Nephron (organoid): ENCODE results near the gene WNT9B.

Experiments used
- H3K27ac Mint-ChIP-seq, 3 experiments: 2 replicates each; pipeline ENCODE4 v1.8.0; 2020; ENCODE audit warnings: mixed read lengths in 3 of 3, mild to moderate bottlenecking in 2 of 3, moderate library complexity in 1 of 3
- H3K27me3 Mint-ChIP-seq: 2 replicates; pipeline ENCODE4 v1.8.0; 2021; ENCODE audit warnings: low read depth, mild to moderate bottlenecking, moderate library complexity, mixed read lengths
- H3K36me3 Mint-ChIP-seq: 2 replicates; pipeline ENCODE4 v1.8.0; 2020; ENCODE audit warnings: low read depth, mixed read lengths
- H3K4me1 Mint-ChIP-seq: 2 replicates; pipeline ENCODE4 v1.8.0; 2020; ENCODE audit warnings: mixed read lengths
- H3K4me3 Mint-ChIP-seq, 3 experiments: 2 replicates each; pipeline ENCODE4 v1.8.0; 2020; ENCODE audit warnings: mild to moderate bottlenecking in 3 of 3, mixed read lengths in 3 of 3, moderate library complexity in 2 of 3
- H3K9me3 Mint-ChIP-seq: 2 replicates; pipeline ENCODE4 v1.8.0; 2020; ENCODE audit warnings: mixed read lengths
- CTCF ChIP-seq, 3 experiments: fragments of 200-600 bp; sonication (generic); IDR thresholded peaks; one replicate each; pipeline ENCODE4 v1.5.0; 2021; ENCODE audit warnings: antibody characterized with exemption in 3 of 3; ENCODE audit not compliant: unreplicated experiment in 3 of 3

Gene WNT9B

GRCh38 chr17:46819906-46820351 lies 31.5 kb upstream of the WNT9B start:
- no peak overlapping the region for H3K27ac Mint-ChIP-seq
- peaks cover 5% of the 10 kb centered on the region for H3K4me1 Mint-ChIP-seq
- H3K27me3 Mint-ChIP-seq, result peaks cover 97% of the 10 kb centered on the region
- no peaks in the 10 kb centered on the region for H3K36me3 Mint-ChIP-seq
- no peaks in the 10 kb centered on the region for H3K9me3 Mint-ChIP-seq
- peak overlapping the region in 2 of 3 experiments; percentile 71 to 72 for H3K4me3 Mint-ChIP-seq
- TF ChIP-seq CTCF (IDR thresholded peaks at IDR 0.05; ENCODE audit: unreplicated experiment in 3 of 3), result no peak

- no peak for TF ChIP-seq CTCF (IDR thresholded peaks at IDR 0.05; ENCODE audit: unreplicated experiment in 3 of 3)
- Mint-ChIP-seq H3K4me1 (peaks cover 5% of the 10 kb centered on the region), H3K9me3 (no peaks in the 10 kb centered on the region), H3K36me3 (no peaks in the 10 kb centered on the region), H3K27ac (no peak overlapping the region), H3K27me3 (peaks cover 97% of the 10 kb centered on the region), H3K4me3 (peak overlapping the region in 2 of 3 experiments; percentile 34 to 71)
Measured at GRCh38 chr17:46820592-46821450, 30.6 kb upstream of the WNT9B start.

- Mint-ChIP-seq H3K36me3 (no peaks in the 10 kb centered on the region), H3K4me1 (peaks cover 5% of the 10 kb centered on the region), H3K27me3 (peaks cover 92% of the 10 kb centered on the region), H3K9me3 (no peaks in the 10 kb centered on the region), H3K4me3 (peak overlapping the region in 1 of 3 experiments; percentile 34), H3K27ac (no peak overlapping the region)
- TF ChIP-seq CTCF (IDR thresholded peaks at IDR 0.05; ENCODE audit: unreplicated experiment in 3 of 3), result no peak
Measured at GRCh38 chr17:46821482-46822387, 29.6 kb upstream of the WNT9B start.

- H3K4me3 Mint-ChIP-seq, result no peak overlapping the region
- H3K4me1 Mint-ChIP-seq, result peaks cover 5% of the 10 kb centered on the region
- peak; percentile 12 to 50 (median 35) for TF ChIP-seq CTCF (IDR thresholded peaks at IDR 0.05; ENCODE audit: unreplicated experiment in 3 of 3)
- peaks cover 91% of the 10 kb centered on the region for H3K27me3 Mint-ChIP-seq
- no peaks in the 10 kb centered on the region for H3K9me3 Mint-ChIP-seq
- H3K36me3 Mint-ChIP-seq, result no peaks in the 10 kb centered on the region
- H3K27ac Mint-ChIP-seq, result no peak overlapping the region
Measured at GRCh38 chr17:46822388-46822921, 28.9 kb upstream of the WNT9B start.

GRCh38 chr17:46823657-46824056 lies 27.7 kb upstream of the WNT9B start:
- Mint-ChIP-seq H3K4me1 (no peaks in the 10 kb centered on the region), H3K9me3 (no peaks in the 10 kb centered on the region), H3K4me3 (no peak overlapping the region), H3K36me3 (no peaks in the 10 kb centered on the region), H3K27ac (no peak overlapping the region), H3K27me3 (peaks cover 84% of the 10 kb centered on the region)
- TF ChIP-seq CTCF (IDR thresholded peaks at IDR 0.05; ENCODE audit: unreplicated experiment in 3 of 3), result no peak
